Measurements from ENCODE around the gene LAD1.
A peak's percentile ranks its signal among the peaks of the same experiment; 100 is the strongest.

DNA sequence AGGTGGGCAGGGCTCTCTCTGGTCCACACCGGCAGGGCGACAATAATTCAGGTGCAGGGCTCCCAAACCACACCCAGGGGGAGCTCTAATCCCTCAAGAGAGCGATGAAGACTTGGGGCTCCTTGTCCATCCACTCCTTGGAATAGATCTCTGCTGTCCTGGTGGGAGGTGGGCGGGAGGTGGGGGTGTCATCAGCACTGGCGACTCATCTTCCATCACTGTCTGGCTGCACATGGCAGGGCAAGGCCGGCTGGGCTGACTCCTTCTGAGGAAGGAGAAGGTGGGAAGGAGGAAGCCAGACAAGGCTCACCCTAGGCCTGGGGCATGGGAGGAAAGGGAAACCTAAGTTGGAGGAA lies 50.9 kb downstream of the LAD1 start:
- TF ChIP-seq POLR2A (IDR thresholded peaks at IDR 0.05) (no peak), POLR2AphosphoS5 (IDR thresholded peaks at IDR 0.05) (no peak)
- TF ChIP-seq, protein P1, sequence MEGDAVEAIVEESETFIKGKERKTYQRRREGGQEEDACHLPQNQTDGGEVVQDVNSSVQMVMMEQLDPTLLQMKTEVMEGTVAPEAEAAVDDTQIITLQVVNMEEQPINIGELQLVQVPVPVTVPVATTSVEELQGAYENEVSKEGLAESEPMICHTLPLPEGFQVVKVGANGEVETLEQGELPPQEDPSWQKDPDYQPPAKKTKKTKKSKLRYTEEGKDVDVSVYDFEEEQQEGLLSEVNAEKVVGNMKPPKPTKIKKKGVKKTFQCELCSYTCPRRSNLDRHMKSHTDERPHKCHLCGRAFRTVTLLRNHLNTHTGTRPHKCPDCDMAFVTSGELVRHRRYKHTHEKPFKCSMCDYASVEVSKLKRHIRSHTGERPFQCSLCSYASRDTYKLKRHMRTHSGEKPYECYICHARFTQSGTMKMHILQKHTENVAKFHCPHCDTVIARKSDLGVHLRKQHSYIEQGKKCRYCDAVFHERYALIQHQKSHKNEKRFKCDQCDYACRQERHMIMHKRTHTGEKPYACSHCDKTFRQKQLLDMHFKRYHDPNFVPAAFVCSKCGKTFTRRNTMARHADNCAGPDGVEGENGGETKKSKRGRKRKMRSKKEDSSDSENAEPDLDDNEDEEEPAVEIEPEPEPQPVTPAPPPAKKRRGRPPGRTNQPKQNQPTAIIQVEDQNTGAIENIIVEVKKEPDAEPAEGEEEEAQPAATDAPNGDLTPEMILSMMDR (IDR thresholded peaks at IDR 0.05), result peak in 2 of 3 donors; percentile 48 to 49

All from breast epithelium (tissue), 3 donors.